ENCODE data around the gene THAP12. TPM values are rescaled to one million over a fixed set of nuclear protein-coding genes. Genes with fewer than 3 reads are reported as not detected.

THAP12 gene, protein sequence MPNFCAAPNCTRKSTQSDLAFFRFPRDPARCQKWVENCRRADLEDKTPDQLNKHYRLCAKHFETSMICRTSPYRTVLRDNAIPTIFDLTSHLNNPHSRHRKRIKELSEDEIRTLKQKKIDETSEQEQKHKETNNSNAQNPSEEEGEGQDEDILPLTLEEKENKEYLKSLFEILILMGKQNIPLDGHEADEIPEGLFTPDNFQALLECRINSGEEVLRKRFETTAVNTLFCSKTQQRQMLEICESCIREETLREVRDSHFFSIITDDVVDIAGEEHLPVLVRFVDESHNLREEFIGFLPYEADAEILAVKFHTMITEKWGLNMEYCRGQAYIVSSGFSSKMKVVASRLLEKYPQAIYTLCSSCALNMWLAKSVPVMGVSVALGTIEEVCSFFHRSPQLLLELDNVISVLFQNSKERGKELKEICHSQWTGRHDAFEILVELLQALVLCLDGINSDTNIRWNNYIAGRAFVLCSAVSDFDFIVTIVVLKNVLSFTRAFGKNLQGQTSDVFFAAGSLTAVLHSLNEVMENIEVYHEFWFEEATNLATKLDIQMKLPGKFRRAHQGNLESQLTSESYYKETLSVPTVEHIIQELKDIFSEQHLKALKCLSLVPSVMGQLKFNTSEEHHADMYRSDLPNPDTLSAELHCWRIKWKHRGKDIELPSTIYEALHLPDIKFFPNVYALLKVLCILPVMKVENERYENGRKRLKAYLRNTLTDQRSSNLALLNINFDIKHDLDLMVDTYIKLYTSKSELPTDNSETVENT
- 21.7 to 52.2 TPM (median 49.1 TPM) in 5 replicates for total RNA-seq (2022; extraction: Qiagen RNA extraction; ENCODE audit: low read depth)

GRCh38 chr11:76380977-76381719, at the start of gene THAP12, which contains the start of gene GVQW3:
THAP12 (minus strand) TSS chr11:76381132; CDS start chr11:76380836, 296 bp downstream.
GVQW3 (plus strand) TSS chr11:76381323; CDS start chr11:76381829, 506 bp downstream.

Other genes with a start within 250 kb of the THAP12 start
- 1.1 to 1.6 TPM (median 1.1 TPM) in 5 replicates for gene WNT11, start 174.6 kb downstream of the THAP12 start, total RNA-seq (2022; extraction: Qiagen RNA extraction; ENCODE audit: low read depth)
- gene GVQW3, start 191 bp upstream of the THAP12 start, total RNA-seq (2022; extraction: Qiagen RNA extraction; ENCODE audit: low read depth) = 0.43 to 1.6 TPM (median 0.87 TPM) in 5 replicates
- gene EMSY, start 63.9 kb upstream of the THAP12 start, total RNA-seq (2022; extraction: Qiagen RNA extraction; ENCODE audit: low read depth) = 12.4 to 16.0 TPM (median 14.1 TPM) in 5 replicates